ENCODE measurements around the gene NUMA1. TPM values are rescaled to one million over a fixed set of nuclear protein-coding genes. Genes with fewer than 3 reads are reported as not detected.

NUMA1 gene
- total and polyA plus RNA-seq, 2 of the 8 experiments (the other 6 are each of a cell fraction or from before 2014, with no cell fraction given) = 101 to 107 TPM

DNA sequence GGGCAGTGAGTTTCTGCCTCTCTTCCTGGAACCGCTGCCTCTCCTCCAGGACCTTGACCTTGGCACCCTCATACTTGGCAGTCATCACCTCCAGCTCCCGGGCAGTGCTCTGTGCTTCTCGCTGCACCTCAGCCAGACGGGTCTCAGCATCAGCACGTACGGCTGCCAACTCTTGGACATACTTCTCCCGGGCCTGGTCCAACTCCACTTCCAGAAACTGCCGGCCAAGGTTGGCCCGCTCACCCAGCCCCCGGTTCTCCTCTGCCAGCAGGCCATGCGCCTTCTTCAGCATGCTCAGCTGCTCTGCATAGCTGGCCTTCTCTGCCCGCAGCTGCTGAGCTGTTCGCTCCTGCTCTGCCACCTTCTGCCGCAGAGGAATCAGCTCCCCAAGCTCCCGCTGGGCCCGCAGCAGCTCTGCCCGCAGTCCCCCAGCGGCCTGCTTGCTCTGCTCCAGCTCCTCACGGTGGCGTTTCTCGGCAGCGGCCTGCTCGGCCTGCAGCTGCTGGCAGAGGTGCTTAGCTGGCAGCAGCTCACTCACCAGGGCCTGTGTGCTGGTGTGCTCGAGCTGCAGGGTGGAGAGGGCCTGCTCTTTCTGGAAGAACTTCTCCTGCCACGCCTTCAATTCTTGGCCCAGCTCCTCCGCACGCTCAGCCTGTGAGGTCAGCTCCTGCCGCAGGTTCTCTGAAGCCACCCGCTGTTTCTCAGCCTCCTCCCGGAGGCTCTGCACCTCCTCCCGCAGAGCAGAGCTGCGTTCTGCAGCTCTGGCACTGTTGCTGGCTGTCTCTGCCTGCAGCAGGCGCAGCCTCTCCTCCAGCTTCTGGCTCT lies 67.2 kb downstream of the NUMA1 start (continued):
- TF ChIP-seq SAP30 (IDR thresholded peaks at IDR 0.05; ENCODE audit: insufficient read depth, insufficient replicate concordance, low read length) (no peak), SRF (IDR thresholded peaks at IDR 0.05; ENCODE audit: low read depth, low read length) (no peak), POLR2A (IDR thresholded peaks at IDR 0.05; ENCODE audit: control extremely low read depth in 1 of 2, low read depth in 2 of 2, low read length in 2 of 2) (no peak), EP300 (IDR thresholded peaks at IDR 0.05; ENCODE audit: borderline replicate concordance in 1 of 2, low read depth in 2 of 2, low read length in 2 of 2) (no peak), JUN (IDR thresholded peaks at IDR 0.05; ENCODE audit: low read depth, low read length) (no peak)
